ENCODE data around the gene DLK2.
"Not testable (repeated sequence)": the region's sequence is repeated elsewhere in the genome, so short reads cannot be mapped to it uniquely, and the experiment has no call there.

DLK2 gene, protein sequence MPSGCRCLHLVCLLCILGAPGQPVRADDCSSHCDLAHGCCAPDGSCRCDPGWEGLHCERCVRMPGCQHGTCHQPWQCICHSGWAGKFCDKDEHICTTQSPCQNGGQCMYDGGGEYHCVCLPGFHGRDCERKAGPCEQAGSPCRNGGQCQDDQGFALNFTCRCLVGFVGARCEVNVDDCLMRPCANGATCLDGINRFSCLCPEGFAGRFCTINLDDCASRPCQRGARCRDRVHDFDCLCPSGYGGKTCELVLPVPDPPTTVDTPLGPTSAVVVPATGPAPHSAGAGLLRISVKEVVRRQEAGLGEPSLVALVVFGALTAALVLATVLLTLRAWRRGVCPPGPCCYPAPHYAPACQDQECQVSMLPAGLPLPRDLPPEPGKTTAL

GRCh38 chr6:43455531-43456428 lies at the start of gene DLK2:
DLK2 (minus strand) TSS chr6:43455548; CDS start chr6:43454825, 723 bp downstream.
- Histone ChIP-seq H3K4me3 (ENCODE audit: low read length) (peak within 1 kb of the TSS; percentile 68), H3K9me3 (ENCODE audit: control insufficient read depth, low read depth, low read length) (no peaks in the 10 kb centered on the region), H3K27ac (ENCODE audit: low read length) (no peak within 1 kb of the TSS), H3K4me1 (ENCODE audit: control insufficient read depth, low read depth, low read length) (peaks cover 4% of the 10 kb centered on the region), H3K36me3 (ENCODE audit: control insufficient read depth, low read depth, low read length) (no peaks in the 10 kb centered on the region), H3K9ac (ENCODE audit: low read length) (no peak within 1 kb of the TSS), H3K27me3 (ENCODE audit: control insufficient read depth, insufficient read depth, low read length) (peaks cover 40% of the 10 kb centered on the region)

GRCh38 chr6:43503443-43503842 lies 48.1 kb upstream of the DLK2 start:
- H3K27me3 ChIP-seq (ENCODE audit: control insufficient read depth, insufficient read depth, low read length): peaks cover 10% of the 10 kb centered on the region
- peaks cover 65% of the 10 kb centered on the region for H3K36me3 ChIP-seq (ENCODE audit: control insufficient read depth, low read depth, low read length)
- no peaks in the 10 kb centered on the region for H3K9me3 ChIP-seq (ENCODE audit: control insufficient read depth, low read depth, low read length)
- no peaks in the 10 kb centered on the region for H3K4me1 ChIP-seq (ENCODE audit: control insufficient read depth, low read depth, low read length)
- no peak overlapping the region for H3K4me3 ChIP-seq (ENCODE audit: low read length)
- no peak overlapping the region for H3K27ac ChIP-seq (ENCODE audit: low read length)
- no peak overlapping the region for H3K9ac ChIP-seq (ENCODE audit: low read length)

DNA sequence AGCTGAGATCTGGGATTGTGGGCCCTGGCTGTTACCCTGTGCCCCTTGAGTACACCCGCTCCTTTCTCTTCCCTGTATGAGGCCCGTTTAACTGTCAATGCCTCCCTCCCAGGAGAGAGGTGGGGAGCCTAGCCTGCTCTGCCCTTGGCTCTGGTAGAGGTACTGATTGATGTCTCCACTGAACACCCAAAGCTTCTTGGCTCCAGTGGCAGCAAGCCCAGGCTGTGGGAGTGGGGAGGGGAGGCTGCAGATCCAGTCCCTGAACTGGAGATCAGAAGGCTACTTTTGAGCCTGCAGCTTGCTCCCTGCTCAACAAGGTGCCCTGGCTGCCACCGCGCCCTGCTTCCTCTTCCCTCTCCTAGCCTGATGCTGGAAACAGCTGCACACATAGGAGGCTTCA lies 47.3 kb upstream of the DLK2 start:
- Histone ChIP-seq H3K27ac (ENCODE audit: low read length) (no peak overlapping the region), H3K4me1 (ENCODE audit: control insufficient read depth, low read depth, low read length) (no peaks in the 10 kb centered on the region), H3K36me3 (ENCODE audit: control insufficient read depth, low read depth, low read length) (peaks cover 73% of the 10 kb centered on the region), H3K9ac (ENCODE audit: low read length) (no peak overlapping the region), H3K27me3 (ENCODE audit: control insufficient read depth, insufficient read depth, low read length) (peaks cover 3% of the 10 kb centered on the region), H3K4me3 (ENCODE audit: low read length) (no peak overlapping the region), H3K9me3 (ENCODE audit: control insufficient read depth, low read depth, low read length) (no peaks in the 10 kb centered on the region)

DNA sequence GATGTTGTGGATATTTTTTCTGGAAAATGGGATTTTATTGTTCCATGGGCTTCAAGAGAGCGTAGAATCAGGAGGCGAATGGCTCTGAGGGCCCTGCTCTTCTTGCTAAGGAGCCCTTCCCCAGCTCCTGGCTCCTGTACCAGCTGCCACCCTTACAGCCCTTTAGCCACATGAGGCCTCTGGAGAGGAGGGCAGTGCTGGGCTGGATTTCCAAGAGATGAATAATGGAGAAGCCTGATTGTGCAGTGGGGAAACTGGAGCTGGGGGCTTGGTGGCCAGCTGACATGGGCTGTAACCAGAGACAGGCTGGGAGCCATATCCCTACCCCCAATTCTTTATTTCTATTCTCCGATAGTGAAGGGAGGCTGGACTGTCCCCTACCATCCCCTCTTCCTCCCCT lies 45.6 kb upstream of the DLK2 start:
- no peak overlapping the region for H3K4me3 ChIP-seq (ENCODE audit: low read length)
- no peak overlapping the region for H3K27ac ChIP-seq (ENCODE audit: low read length)
- H3K4me1 ChIP-seq (ENCODE audit: control insufficient read depth, low read depth, low read length): no peaks in the 10 kb centered on the region
- H3K9ac ChIP-seq (ENCODE audit: low read length): no peak overlapping the region
- peaks cover 73% of the 10 kb centered on the region for H3K36me3 ChIP-seq (ENCODE audit: control insufficient read depth, low read depth, low read length)
- no peaks in the 10 kb centered on the region for H3K27me3 ChIP-seq (ENCODE audit: control insufficient read depth, insufficient read depth, low read length)
- no peaks in the 10 kb centered on the region for H3K9me3 ChIP-seq (ENCODE audit: control insufficient read depth, low read depth, low read length)

DNA sequence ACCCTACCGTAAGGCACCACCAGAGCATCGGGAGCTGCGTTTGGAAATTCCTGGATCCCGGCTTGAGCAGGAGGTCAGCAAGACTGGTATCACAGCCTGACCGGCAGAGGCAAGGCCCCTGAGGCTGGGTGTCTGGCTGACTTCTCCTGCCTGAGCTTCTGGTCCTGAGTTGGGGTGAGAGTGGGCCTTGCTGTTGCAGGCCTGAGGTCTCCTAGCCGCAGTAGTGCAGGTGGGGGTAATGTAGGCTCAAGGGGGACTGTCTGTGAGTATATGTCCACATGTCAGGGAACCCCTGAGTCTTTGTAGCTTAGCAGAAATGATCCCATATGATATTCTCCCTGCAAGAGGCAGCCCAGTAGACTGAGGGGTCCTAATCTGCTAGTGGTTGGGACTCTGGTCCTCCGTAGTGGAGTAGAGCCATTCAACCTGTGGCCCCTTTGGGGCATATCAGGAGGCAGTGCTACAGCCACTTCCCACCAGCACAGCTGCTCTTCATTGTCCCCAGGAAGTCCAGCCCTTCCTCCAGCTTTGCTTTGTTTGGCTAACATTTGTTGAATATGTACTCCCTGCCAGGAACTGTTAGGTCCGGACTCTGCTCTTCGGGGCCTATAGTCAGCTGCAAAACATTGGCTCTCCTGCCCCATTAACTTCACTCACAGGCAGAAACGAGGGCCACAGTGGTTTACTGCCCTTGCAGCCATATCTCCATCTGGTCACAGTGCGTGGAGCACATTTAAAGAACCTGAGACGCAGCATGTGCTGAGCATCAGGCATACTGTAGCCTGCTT lies 43.9 kb upstream of the DLK2 start:
- H3K27me3 ChIP-seq (ENCODE audit: control insufficient read depth, insufficient read depth, low read length): no peaks in the 10 kb centered on the region
- H3K4me3 ChIP-seq (ENCODE audit: low read length): no peak overlapping the region
- no peak overlapping the region for H3K9ac ChIP-seq (ENCODE audit: low read length)
- peaks cover 61% of the 10 kb centered on the region for H3K36me3 ChIP-seq (ENCODE audit: control insufficient read depth, low read depth, low read length)
- no peaks in the 10 kb centered on the region for H3K4me1 ChIP-seq (ENCODE audit: control insufficient read depth, low read depth, low read length)
- no peaks in the 10 kb centered on the region for H3K9me3 ChIP-seq (ENCODE audit: control insufficient read depth, low read depth, low read length)
- H3K27ac ChIP-seq (ENCODE audit: low read length): no peak overlapping the region

DNA sequence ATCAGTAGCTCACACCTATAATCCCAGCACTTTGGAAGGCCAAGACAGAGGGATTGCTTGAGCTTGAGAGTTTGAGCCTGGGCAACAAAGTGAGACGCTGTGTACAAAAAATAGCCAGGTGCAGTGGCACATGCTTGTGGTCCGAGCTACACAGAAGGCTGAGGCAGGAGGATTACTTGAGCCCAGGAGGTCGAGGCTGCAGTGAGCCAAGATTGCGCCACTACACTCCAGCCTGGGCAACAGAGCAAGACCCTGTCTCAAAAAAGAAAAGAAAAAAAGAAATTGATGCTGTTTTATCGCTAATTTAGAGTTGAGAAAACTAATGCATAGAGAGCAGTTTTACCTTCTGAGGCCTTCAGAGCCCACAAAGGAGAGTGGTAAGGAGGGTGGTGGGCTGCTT lies 42.9 kb upstream of the DLK2 start:
- H3K9ac ChIP-seq (ENCODE audit: low read length); H3K4me1 ChIP-seq (ENCODE audit: control insufficient read depth, low read depth, low read length): not testable (repeated sequence)
- peaks cover 56% of the 10 kb centered on the region for H3K36me3 ChIP-seq (ENCODE audit: control insufficient read depth, low read depth, low read length)

GRCh38 chr6:43497689-43498088 lies 42.3 kb upstream of the DLK2 start:
- no peak overlapping the region for H3K4me3 ChIP-seq (ENCODE audit: low read length)
- no peak overlapping the region for H3K27ac ChIP-seq (ENCODE audit: low read length)
- no peaks in the 10 kb centered on the region for H3K4me1 ChIP-seq (ENCODE audit: control insufficient read depth, low read depth, low read length)
- H3K9ac ChIP-seq (ENCODE audit: low read length): no peak overlapping the region
- no peaks in the 10 kb centered on the region for H3K27me3 ChIP-seq (ENCODE audit: control insufficient read depth, insufficient read depth, low read length)
- H3K36me3 ChIP-seq (ENCODE audit: control insufficient read depth, low read depth, low read length): peaks cover 50% of the 10 kb centered on the region
- no peaks in the 10 kb centered on the region for H3K9me3 ChIP-seq (ENCODE audit: control insufficient read depth, low read depth, low read length)

More for the DNA sequence above, 42.9 kb upstream of the DLK2 start:
- not testable (repeated sequence) for H3K4me3 ChIP-seq (ENCODE audit: low read length); H3K27me3 ChIP-seq (ENCODE audit: control insufficient read depth, insufficient read depth, low read length); H3K27ac ChIP-seq (ENCODE audit: low read length); H3K9me3 ChIP-seq (ENCODE audit: control insufficient read depth, low read depth, low read length)

DNA sequence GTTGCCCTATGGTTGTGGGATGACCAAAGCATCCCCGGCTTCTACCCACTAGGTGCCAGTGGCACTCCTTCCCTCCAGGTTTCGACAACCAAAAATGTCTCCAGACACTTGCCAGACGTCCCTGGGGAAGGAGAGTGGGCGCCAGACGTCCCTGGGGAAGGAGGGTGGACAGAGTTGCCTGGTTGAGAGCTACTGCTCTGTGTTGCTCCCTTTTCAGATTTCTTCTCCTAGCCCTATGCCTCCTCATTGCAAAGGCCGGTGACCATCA lies 41.7 kb upstream of the DLK2 start:
- no peaks in the 10 kb centered on the region for H3K4me1 ChIP-seq (ENCODE audit: control insufficient read depth, low read depth, low read length)
- no peaks in the 10 kb centered on the region for H3K9me3 ChIP-seq (ENCODE audit: control insufficient read depth, low read depth, low read length)
- no peak overlapping the region for H3K9ac ChIP-seq (ENCODE audit: low read length)
- H3K4me3 ChIP-seq (ENCODE audit: low read length): no peak overlapping the region
- H3K36me3 ChIP-seq (ENCODE audit: control insufficient read depth, low read depth, low read length): peaks cover 44% of the 10 kb centered on the region
- no peaks in the 10 kb centered on the region for H3K27me3 ChIP-seq (ENCODE audit: control insufficient read depth, insufficient read depth, low read length)
- H3K27ac ChIP-seq (ENCODE audit: low read length): no peak overlapping the region

GRCh38 chr6:43496370-43497128 lies 41.2 kb upstream of the DLK2 start:
- peaks cover 39% of the 10 kb centered on the region for H3K36me3 ChIP-seq (ENCODE audit: control insufficient read depth, low read depth, low read length)
- H3K27me3 ChIP-seq (ENCODE audit: control insufficient read depth, insufficient read depth, low read length): no peaks in the 10 kb centered on the region
- no peak overlapping the region for H3K4me3 ChIP-seq (ENCODE audit: low read length)
- H3K4me1 ChIP-seq (ENCODE audit: control insufficient read depth, low read depth, low read length): no peaks in the 10 kb centered on the region
- no peaks in the 10 kb centered on the region for H3K9me3 ChIP-seq (ENCODE audit: control insufficient read depth, low read depth, low read length)
- no peak overlapping the region for H3K9ac ChIP-seq (ENCODE audit: low read length)
- no peak overlapping the region for H3K27ac ChIP-seq (ENCODE audit: low read length)

GRCh38 chr6:43495409-43495941 lies 40.1 kb upstream of the DLK2 start:
- Histone ChIP-seq H3K27ac (ENCODE audit: low read length) (no peak overlapping the region), H3K27me3 (ENCODE audit: control insufficient read depth, insufficient read depth, low read length) (no peaks in the 10 kb centered on the region), H3K36me3 (ENCODE audit: control insufficient read depth, low read depth, low read length) (peaks cover 28% of the 10 kb centered on the region), H3K9me3 (ENCODE audit: control insufficient read depth, low read depth, low read length) (no peaks in the 10 kb centered on the region), H3K9ac (ENCODE audit: low read length) (no peak overlapping the region), H3K4me1 (ENCODE audit: control insufficient read depth, low read depth, low read length) (no peaks in the 10 kb centered on the region), H3K4me3 (ENCODE audit: low read length) (peak overlapping the region; percentile 1)

GRCh38 chr6:43494766-43495165 lies 39.4 kb upstream of the DLK2 start:
- Histone ChIP-seq H3K4me3 (ENCODE audit: low read length) (no peak overlapping the region), H3K27ac (ENCODE audit: low read length) (no peak overlapping the region), H3K4me1 (ENCODE audit: control insufficient read depth, low read depth, low read length) (no peaks in the 10 kb centered on the region), H3K27me3 (ENCODE audit: control insufficient read depth, insufficient read depth, low read length) (no peaks in the 10 kb centered on the region), H3K9me3 (ENCODE audit: control insufficient read depth, low read depth, low read length) (no peaks in the 10 kb centered on the region), H3K36me3 (ENCODE audit: control insufficient read depth, low read depth, low read length) (peaks cover 21% of the 10 kb centered on the region), H3K9ac (ENCODE audit: low read length) (no peak overlapping the region)

All from iPS-18a (cell line).